Measurements from ENCODE around the gene KCNH8.
"Not testable (repeated sequence)": the region's sequence is repeated elsewhere in the genome, so short reads cannot be mapped to it uniquely, and the experiment has no call there.

Gene KCNH8

DNA sequence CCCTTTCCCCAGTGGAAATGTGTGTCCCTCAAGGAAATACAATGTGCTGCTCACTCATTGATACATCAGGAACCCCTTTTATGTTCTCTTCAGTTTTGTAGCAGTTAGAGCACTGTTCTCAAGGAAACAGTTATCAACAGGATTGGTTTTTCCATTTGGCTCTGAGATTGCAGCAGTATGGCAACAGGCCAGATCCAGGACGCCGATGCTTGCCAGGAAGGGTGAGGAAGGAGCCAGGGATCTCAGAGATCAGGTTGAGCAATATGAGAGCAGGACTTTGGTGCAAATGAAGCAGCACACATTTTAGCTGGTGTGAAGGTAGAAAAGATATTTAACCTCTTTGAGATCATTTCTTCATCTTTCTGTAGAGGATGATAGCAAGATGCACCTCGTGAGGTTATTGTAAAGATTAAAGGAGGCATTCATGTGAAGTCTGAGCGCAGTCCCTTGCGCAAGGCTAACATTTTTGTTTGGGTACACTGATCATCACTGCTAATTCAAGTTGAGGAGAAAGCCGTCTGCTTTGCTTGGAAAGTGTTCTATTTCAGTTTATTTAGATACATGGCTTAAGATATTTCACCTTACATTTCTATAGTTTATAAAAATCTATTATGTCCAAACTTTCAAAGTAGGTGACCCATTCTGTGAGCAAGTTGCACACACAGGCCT, 68.5 kb downstream of the KCNH8 start:
- Histone ChIP-seq H3K4me3 (ENCODE audit: extremely low read depth, insufficient read depth, low read length, poor library complexity, severe bottlenecking) (no peak overlapping the region), H3K4me1 (ENCODE audit: control insufficient read depth, insufficient read depth, low read length, poor library complexity, severe bottlenecking) (peaks cover 4% of the 10 kb centered on the region), H3K27ac (ENCODE audit: low read depth, low read length, severe bottlenecking) (no peak overlapping the region), H3K9me3 (ENCODE audit: control insufficient read depth, low read length) (no peaks in the 10 kb centered on the region), H3K36me3 (ENCODE audit: control insufficient read depth, insufficient read depth, low read length) (no peaks in the 10 kb centered on the region)
- WGBS, 2 experiments (ENCODE audit: insufficient coverage in 2 of 2) = 87 to 97% methylated on average over 3 to 5 of the region's 6 CpGs

GRCh38 chr3:19220311-19220710, 72.0 kb downstream of the KCNH8 start:
- Histone ChIP-seq H3K9me3 (ENCODE audit: control insufficient read depth, low read length) (no peaks in the 10 kb centered on the region), H3K4me3 (ENCODE audit: extremely low read depth, insufficient read depth, low read length, poor library complexity, severe bottlenecking) (no peak overlapping the region), H3K4me1 (ENCODE audit: control insufficient read depth, insufficient read depth, low read length, poor library complexity, severe bottlenecking) (peaks cover 4% of the 10 kb centered on the region), H3K27ac (ENCODE audit: low read depth, low read length, severe bottlenecking) (no peak overlapping the region), H3K36me3 (ENCODE audit: control insufficient read depth, insufficient read depth, low read length) (no peaks in the 10 kb centered on the region)
- 83 to 100% methylated on average over 1 of the region's 1 CpG for WGBS, 2 experiments (ENCODE audit: insufficient coverage in 2 of 2)

DNA sequence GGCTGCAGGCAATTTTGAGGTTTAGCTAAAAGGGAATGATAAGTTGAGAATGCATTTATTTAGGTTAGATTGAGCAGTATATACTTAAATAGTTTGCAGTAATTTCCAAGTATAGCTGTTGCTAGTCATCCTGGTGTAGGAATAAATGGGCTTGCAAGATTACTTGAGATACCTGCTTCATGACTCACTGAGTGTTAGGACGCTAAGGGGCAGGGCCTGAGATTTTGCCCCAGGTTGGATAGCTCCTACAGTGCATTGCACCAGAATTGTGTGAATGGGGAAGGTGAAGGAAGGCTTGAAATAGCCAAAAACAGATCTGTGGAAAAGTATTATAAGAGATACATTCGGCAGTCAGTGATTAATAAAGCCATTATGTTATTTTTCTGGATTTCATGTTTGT, 72.8 kb downstream of the KCNH8 start:
- 17 to 38% methylated on average over 1 of the region's 2 CpGs for WGBS, 2 experiments (ENCODE audit: insufficient coverage in 2 of 2)
- Histone ChIP-seq H3K36me3 (ENCODE audit: control insufficient read depth, insufficient read depth, low read length) (no peaks in the 10 kb centered on the region), H3K9me3 (ENCODE audit: control insufficient read depth, low read length) (no peaks in the 10 kb centered on the region), H3K4me1 (ENCODE audit: control insufficient read depth, insufficient read depth, low read length, poor library complexity, severe bottlenecking) (peaks cover 4% of the 10 kb centered on the region), H3K4me3 (ENCODE audit: extremely low read depth, insufficient read depth, low read length, poor library complexity, severe bottlenecking) (no peak overlapping the region), H3K27ac (ENCODE audit: low read depth, low read length, severe bottlenecking) (no peak overlapping the region)

DNA sequence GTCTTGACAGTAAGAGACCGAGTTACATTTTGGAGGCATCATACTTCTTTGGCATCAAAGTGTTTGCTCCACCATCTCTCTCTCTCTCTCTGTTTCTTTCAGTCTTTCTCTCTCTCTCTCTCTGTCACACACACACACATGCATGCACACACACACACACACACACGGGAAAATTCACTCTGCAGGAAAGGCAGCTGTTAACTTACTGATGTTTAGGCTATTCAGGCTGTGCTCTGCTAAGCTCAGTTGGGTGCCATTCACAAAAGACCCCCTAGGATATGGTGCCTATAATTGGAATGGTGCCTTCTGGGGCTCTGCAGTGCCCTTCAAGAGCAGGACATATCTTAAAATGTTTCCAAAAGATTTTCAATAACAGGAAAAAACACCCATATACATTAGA, 78.2 kb downstream of the KCNH8 start:
- 43% methylated on average over 2 of the region's 2 CpGs; no CpG with 5 or more reads in 1 of the 2 experiments for WGBS, 2 experiments (ENCODE audit: insufficient coverage in 2 of 2)
- no peak overlapping the region for H3K27ac ChIP-seq (ENCODE audit: low read depth, low read length, severe bottlenecking)
- H3K4me3 ChIP-seq (ENCODE audit: extremely low read depth, insufficient read depth, low read length, poor library complexity, severe bottlenecking) = no peak overlapping the region
- H3K36me3 ChIP-seq (ENCODE audit: control insufficient read depth, insufficient read depth, low read length) = no peaks in the 10 kb centered on the region
- H3K9me3 ChIP-seq (ENCODE audit: control insufficient read depth, low read length) = no peaks in the 10 kb centered on the region
- no peaks in the 10 kb centered on the region for H3K4me1 ChIP-seq (ENCODE audit: control insufficient read depth, insufficient read depth, low read length, poor library complexity, severe bottlenecking)

GRCh38 chr3:19228167-19228566, 79.9 kb downstream of the KCNH8 start:
- Histone ChIP-seq H3K27ac (ENCODE audit: low read depth, low read length, severe bottlenecking) (no peak overlapping the region), H3K36me3 (ENCODE audit: control insufficient read depth, insufficient read depth, low read length) (no peaks in the 10 kb centered on the region), H3K4me1 (ENCODE audit: control insufficient read depth, insufficient read depth, low read length, poor library complexity, severe bottlenecking) (no peaks in the 10 kb centered on the region), H3K4me3 (ENCODE audit: extremely low read depth, insufficient read depth, low read length, poor library complexity, severe bottlenecking) (no peak overlapping the region), H3K9me3 (ENCODE audit: control insufficient read depth, low read length) (no peaks in the 10 kb centered on the region)
- no CpG with 5 or more reads among the region's 3 CpGs for WGBS, 2 experiments (ENCODE audit: insufficient coverage in 2 of 2)

- Histone ChIP-seq H3K27ac (ENCODE audit: low read depth, low read length, severe bottlenecking) (no peak overlapping the region), H3K9me3 (ENCODE audit: control insufficient read depth, low read length) (no peaks in the 10 kb centered on the region), H3K4me3 (ENCODE audit: extremely low read depth, insufficient read depth, low read length, poor library complexity, severe bottlenecking) (no peak overlapping the region), H3K4me1 (ENCODE audit: control insufficient read depth, insufficient read depth, low read length, poor library complexity, severe bottlenecking) (no peaks in the 10 kb centered on the region), H3K36me3 (ENCODE audit: control insufficient read depth, insufficient read depth, low read length) (no peaks in the 10 kb centered on the region)
- 100% methylated on average over 1 of the region's 1 CpG for WGBS, 2 experiments (ENCODE audit: insufficient coverage in 2 of 2)
Observed at GRCh38 chr3:19229086-19229485, 80.8 kb downstream of the KCNH8 start.

GRCh38 chr3:19229881-19230280, 81.6 kb downstream of the KCNH8 start:
- not testable (repeated sequence) for H3K27ac ChIP-seq (ENCODE audit: low read depth, low read length, severe bottlenecking); H3K4me1 ChIP-seq (ENCODE audit: control insufficient read depth, insufficient read depth, low read length, poor library complexity, severe bottlenecking); H3K4me3 ChIP-seq (ENCODE audit: extremely low read depth, insufficient read depth, low read length, poor library complexity, severe bottlenecking); H3K36me3 ChIP-seq (ENCODE audit: control insufficient read depth, insufficient read depth, low read length); H3K9me3 ChIP-seq (ENCODE audit: control insufficient read depth, low read length)
- WGBS, 2 experiments (ENCODE audit: insufficient coverage in 2 of 2) = 100% methylated on average over 1 to 2 of the region's 3 CpGs

GRCh38 chr3:19231792-19232461, 83.6 kb downstream of the KCNH8 start:
- 100% methylated on average over 3 of the region's 4 CpGs; no CpG with 5 or more reads in 1 of the 2 experiments for WGBS, 2 experiments (ENCODE audit: insufficient coverage in 2 of 2)
- H3K27ac ChIP-seq (ENCODE audit: low read depth, low read length, severe bottlenecking) = no peak overlapping the region
- H3K36me3 ChIP-seq (ENCODE audit: control insufficient read depth, insufficient read depth, low read length) = no peaks in the 10 kb centered on the region
- no peaks in the 10 kb centered on the region for H3K4me1 ChIP-seq (ENCODE audit: control insufficient read depth, insufficient read depth, low read length, poor library complexity, severe bottlenecking)
- no peaks in the 10 kb centered on the region for H3K9me3 ChIP-seq (ENCODE audit: control insufficient read depth, low read length)
- H3K4me3 ChIP-seq (ENCODE audit: extremely low read depth, insufficient read depth, low read length, poor library complexity, severe bottlenecking) = no peak overlapping the region

GRCh38 chr3:19232566-19232965, 84.3 kb downstream of the KCNH8 start:
- Histone ChIP-seq H3K4me1 (ENCODE audit: control insufficient read depth, insufficient read depth, low read length, poor library complexity, severe bottlenecking) (no peaks in the 10 kb centered on the region), H3K36me3 (ENCODE audit: control insufficient read depth, insufficient read depth, low read length) (no peaks in the 10 kb centered on the region), H3K27ac (ENCODE audit: low read depth, low read length, severe bottlenecking) (no peak overlapping the region), H3K4me3 (ENCODE audit: extremely low read depth, insufficient read depth, low read length, poor library complexity, severe bottlenecking) (no peak overlapping the region), H3K9me3 (ENCODE audit: control insufficient read depth, low read length) (no peaks in the 10 kb centered on the region)
- WGBS, 2 experiments (ENCODE audit: insufficient coverage in 2 of 2) = 80 to 93% methylated on average over 2 of the region's 2 CpGs

- H3K4me3 ChIP-seq (ENCODE audit: extremely low read depth, insufficient read depth, low read length, poor library complexity, severe bottlenecking); H3K4me1 ChIP-seq (ENCODE audit: control insufficient read depth, insufficient read depth, low read length, poor library complexity, severe bottlenecking); H3K27ac ChIP-seq (ENCODE audit: low read depth, low read length, severe bottlenecking); H3K36me3 ChIP-seq (ENCODE audit: control insufficient read depth, insufficient read depth, low read length); H3K9me3 ChIP-seq (ENCODE audit: control insufficient read depth, low read length): not testable (repeated sequence)
- WGBS, 2 experiments (ENCODE audit: insufficient coverage in 2 of 2) = 95% methylated on average over 36 to 42 of the region's 53 CpGs
Observed at GRCh38 chr3:19233882-19234784, 85.8 kb downstream of the KCNH8 start.

Measured in mesodermal cell (in vitro differentiated cells).